Suprapubic skin (tissue), 4 donors: ENCODE results near the gene PFKM.

Source experiments
- POLR2A ChIP-seq, 2 donors: fragments of 450-650 bp; IDR thresholded peaks; one replicate each; pipeline ENCODE4 v1.6.1; 2017; ENCODE audit warnings: antibody characterized with exemption in 2 of 2, mild to moderate bottlenecking in 2 of 2, moderate library complexity in 2 of 2
- POLR2AphosphoS5 ChIP-seq, 3 donors: sonication (generic); formaldehyde crosslinking; IDR thresholded peaks; one replicate each; pipeline ENCODE4 v1.6.1; 2017; ENCODE audit warnings: antibody characterized with exemption in 3 of 3
- TF ChIP-seq, protein P1 (sequence below), 2 donors: fragments of 200-600 bp in 1 of 2; fragments of 450-650 bp in 1 of 2; sonication (generic) in 1 of 2; IDR thresholded peaks; one replicate each; pipeline ENCODE4 v1.5.1; 2016 to 2019; ENCODE audit warnings: antibody characterized with exemption in 2 of 2, mild to moderate bottlenecking in 1 of 2, moderate library complexity in 1 of 2

DNA sequence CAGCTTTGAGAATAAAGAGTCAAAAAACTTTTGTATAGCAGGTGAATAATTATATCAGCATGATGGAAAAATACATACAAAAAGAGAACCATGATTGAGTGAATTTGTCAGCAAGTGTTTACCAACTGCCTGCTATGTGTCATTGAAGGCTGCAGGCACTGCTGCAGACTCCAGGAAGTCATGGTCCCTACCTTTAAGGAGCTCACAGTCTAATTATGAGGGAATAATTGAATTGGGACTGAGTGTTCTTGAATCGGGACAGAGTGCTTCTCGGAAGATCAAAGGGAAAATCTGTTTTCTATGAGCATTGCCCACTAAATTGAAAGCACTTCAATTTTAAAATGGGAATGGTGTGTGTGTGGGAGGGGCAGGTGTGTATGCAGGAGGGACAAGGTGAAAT, 74.5 kb downstream of the PFKM start:
- TF ChIP-seq, protein P1, sequence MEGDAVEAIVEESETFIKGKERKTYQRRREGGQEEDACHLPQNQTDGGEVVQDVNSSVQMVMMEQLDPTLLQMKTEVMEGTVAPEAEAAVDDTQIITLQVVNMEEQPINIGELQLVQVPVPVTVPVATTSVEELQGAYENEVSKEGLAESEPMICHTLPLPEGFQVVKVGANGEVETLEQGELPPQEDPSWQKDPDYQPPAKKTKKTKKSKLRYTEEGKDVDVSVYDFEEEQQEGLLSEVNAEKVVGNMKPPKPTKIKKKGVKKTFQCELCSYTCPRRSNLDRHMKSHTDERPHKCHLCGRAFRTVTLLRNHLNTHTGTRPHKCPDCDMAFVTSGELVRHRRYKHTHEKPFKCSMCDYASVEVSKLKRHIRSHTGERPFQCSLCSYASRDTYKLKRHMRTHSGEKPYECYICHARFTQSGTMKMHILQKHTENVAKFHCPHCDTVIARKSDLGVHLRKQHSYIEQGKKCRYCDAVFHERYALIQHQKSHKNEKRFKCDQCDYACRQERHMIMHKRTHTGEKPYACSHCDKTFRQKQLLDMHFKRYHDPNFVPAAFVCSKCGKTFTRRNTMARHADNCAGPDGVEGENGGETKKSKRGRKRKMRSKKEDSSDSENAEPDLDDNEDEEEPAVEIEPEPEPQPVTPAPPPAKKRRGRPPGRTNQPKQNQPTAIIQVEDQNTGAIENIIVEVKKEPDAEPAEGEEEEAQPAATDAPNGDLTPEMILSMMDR (IDR thresholded peaks at IDR 0.05): no peak
- no peak for TF ChIP-seq POLR2A (IDR thresholded peaks at IDR 0.05)
- no peak for TF ChIP-seq POLR2AphosphoS5 (IDR thresholded peaks at IDR 0.05)
